Right ventricle myocardium inferior (tissue), 1 donor: Measurements from ENCODE around the gene PIK3CB. TPM values are rescaled to one million over a fixed set of nuclear protein-coding genes. Genes with fewer than 3 reads are reported as not detected.
"Not testable (repeated sequence)": the region's sequence is repeated elsewhere in the genome, so short reads cannot be mapped to it uniquely, and the experiment has no call there.

Source experiments
- ATAC-seq: fragments of 200-7000 bp; cut with Tn5 transposase; one replicate; pipeline ENCODE4 v1.9.1; 2020; ENCODE audit warnings: mild to moderate bottlenecking, moderate library complexity
- DNase-seq: peaks from one replicate; pipeline ENCODE4 v3.0.0; 2021; ENCODE audit errors: missing footprints
- intact Hi-C: fragments of 100-400 bp; cut with DNase I; formaldehyde crosslinking; loops from one replicate; pipeline ENCODE4 v1.11.0; 2022
- total RNA-seq: library from RNA; stranded (reverse); fragmentation: NEBNext Ultra II Directional; extraction: Animal tissue kit (Norgen Biotek cat#: 25700); gene quantifications from one replicate; pipeline ENCODE4 v1.2.1, GENCODE V29; 2021
- donor health status: DM: no; HTN: yes; CAD: no; lungs with severe emphysema.

Gene PIK3CB
- total RNA-seq, 1 donor from 2014 or later, result 30.9 TPM

DNA sequence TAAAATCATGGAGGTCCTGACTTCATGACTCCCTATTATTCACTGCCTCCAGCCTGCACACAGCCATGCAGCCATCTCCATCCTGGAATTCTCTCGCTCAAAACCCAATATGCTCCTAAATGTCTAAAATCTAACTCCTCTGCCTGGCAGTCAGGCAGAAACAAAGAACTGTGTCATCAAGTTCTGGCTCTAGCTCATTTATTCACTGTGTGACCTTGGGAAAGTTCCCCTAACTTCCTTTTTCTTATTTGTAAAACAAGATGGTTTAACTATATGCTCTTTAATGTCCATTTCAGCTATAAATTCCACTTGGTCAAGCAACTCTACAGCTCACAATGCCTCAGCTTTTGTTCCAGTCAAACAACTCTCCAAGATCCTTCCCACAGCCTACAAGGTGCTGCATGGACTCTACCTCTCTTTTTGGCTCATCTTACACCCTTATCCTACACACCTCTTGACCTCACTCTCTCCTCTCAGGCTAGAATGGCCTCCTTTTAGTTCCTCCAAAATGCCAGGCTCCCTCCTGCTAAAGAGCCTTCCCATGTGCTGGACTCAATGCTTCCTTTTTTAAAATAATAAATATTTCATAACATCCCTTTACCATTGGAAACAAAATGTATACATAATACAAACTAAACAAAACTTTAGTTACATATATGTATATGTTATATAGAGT is 16.4 kb downstream of the PIK3CB start:
- DNase-seq (no peak), ATAC-seq (no peak)
- intact Hi-C loops, result no loop called here

DNA sequence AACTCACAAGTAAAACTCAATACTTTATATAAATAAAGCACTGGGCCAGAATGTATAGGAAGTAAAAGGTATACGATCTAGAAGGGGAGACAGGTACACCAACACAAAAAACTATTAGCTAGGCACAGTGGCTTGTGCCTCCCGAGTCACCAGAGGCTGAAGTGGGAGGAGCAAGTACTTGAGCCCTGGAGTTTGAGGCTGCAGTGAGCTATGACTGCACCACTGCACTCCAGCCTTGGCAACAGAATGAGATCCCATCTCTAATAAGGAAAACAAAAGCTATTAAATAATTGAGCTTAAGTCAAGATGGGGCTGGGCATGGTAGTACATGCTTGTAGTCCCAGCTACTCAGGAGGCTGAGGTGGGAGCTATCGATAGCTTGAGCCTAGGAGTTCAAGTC is 17.0 kb downstream of the PIK3CB start:
- intact Hi-C loops, result no loop called here
- no peak for DNase-seq
- ATAC-seq, result no peak

DNA sequence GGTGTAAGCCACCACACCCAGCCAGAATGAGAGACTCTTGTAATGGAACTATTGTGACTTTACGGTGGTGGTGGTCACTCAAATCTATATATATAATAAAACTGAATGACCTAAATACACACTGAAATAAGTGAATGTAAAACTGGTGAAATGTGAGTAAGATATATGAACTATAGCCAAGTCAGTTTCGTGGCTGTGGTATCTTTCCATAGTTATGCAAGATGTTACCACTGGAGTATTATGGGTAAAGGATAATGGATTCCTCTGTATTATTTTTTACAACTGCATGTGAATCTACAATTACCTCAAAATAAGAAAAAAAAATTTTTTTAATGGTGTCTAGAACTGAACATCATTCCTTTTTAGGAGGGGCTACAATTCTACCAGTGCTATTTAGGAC is 21.9 kb downstream of the PIK3CB start:
- ATAC-seq (no peak), DNase-seq (no peak)
- intact Hi-C loops, result no loop called here

DNA sequence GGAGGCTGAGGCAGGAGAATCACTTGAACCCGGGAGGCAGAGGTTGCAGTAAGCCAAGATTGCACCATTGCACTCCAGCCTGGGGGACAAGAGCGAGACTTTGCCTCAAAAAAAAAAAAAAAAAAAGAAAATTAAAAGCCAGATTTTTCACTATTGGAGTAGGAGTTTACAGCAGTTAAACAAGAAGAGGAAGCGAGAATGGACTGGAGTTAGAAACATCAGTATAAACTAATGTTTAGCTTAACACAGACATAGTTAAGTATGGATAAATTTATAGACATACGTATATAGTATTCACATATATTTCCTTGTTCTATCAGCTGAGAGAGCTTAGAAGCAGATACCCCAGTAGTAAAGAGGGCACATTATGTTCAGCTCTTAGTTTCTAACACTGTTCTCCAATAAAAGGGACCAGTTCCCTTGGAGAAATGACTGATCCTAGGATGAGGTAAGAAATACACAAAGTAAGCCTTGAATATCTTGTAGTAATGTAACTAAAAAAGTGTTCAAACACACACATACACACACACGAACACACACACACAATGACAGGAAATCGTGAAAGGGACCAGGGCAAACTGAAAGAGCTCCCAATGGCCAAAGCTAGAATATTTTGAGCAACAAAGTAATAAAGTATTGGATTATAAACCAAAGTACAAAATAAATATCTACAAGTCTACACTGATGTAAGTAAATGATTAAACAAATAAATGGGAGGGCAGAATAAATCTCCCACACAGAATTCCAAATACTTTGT is 25.1 kb downstream of the PIK3CB start:
- DNase-seq, result no peak
- no peak for ATAC-seq
- intact Hi-C loops, result no loop called here

DNA sequence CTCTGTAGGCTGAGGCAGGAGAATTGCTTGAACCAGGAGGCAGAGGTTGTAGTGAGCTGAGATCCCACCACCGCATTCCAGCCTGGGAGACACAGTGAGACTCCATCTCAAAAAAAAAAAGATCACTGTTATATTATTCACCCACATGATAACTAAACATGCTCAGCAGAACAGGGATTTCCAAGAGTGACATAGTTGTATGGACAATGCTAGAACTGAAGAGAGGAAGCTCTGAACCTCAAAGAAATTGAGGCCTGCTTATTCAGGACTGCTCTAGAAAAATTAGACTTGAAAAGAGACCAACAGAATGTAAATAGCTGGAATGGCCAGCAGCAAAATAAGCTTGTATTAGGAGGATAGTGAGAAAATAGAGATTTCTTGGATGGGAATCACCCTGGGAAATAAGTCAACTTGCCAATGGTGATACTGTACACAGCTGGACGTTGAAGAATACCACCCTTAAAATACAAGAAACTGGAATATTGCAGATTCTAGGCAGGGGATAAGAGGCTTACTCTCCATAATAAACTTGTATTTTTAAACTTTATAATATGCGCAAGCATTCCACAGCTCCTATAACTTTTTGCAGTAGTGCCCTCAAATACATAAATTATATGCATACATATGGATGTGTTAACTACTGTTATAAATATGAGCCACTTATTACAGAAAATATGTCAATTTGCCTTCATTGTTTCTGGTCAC is 28.2 kb downstream of the PIK3CB start:
- ATAC-seq (no peak), DNase-seq (no peak)
- intact Hi-C loops, result no loop called here

DNA sequence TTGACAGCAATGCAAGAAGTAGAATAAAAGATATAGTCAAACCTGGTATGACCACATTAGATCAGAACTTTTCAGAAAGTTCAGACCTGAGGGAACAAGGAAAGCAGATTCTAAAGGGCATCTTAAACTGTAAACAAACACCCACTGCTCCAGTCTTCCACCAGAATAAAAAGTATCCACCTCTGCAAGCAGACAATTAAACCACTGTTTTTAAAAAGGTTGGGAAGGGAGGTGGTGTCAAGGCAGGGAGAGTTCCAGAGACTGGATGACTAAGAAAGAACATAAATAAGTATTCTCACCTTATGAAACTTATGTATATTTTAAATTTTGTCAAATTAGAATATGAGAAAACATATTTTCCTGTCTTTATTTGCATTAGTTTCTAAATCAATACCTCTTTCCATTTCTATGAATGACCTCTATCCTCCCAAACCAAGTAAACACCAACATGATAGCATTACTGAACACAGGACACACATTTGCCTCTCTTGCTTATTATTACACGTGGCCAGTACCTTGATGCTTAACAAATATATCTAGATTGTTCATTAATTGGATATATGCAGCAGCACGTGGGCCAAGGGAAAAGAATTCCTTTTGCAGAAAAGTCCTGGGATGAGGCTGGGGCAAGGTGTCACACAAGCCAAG is 31.6 kb downstream of the PIK3CB start:
- intact Hi-C loops, result no loop called here
- DNase-seq, result no peak
- ATAC-seq, result no peak

DNA sequence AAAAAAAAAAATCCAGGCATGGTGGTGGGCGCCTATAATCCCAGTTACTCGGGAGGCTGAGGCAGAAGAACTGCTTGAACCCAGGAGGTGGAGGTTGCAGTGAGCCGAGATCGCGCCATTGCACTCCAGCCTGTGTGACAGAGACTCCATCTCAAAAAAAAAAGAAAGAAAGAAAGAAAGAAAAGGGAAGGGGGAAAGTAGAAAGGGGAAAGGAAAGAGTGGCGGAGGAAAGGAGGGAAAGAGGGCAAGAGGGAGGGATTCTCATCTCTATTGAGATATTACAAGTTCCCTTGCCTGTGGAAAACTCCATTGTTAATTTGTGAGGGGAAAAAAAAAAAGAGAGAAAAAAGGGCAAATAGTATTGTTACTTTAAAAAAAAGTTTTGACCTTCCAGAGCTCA is 32.5 kb downstream of the PIK3CB start:
- ATAC-seq, DNase-seq, intact Hi-C loops: not testable (repeated sequence)

DNA sequence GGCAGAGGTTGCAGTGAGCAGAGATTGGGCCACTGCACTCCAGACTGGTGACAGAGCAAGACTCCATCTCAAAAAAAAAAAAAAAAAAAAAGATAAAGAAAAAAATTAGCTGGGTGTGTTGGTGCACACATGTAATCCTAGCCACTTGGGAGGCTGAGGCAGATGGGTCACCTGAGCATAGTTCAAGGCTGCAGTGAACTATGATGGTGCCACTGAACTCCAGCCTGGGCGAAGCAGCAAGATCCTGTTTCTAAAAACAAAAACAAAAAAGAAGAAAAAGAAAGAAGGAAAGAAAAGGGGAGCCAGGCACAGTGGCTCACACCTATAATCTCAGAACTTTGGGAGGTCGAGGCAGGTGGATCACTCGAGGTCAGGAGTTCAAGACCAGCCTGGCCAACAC is 32.9 kb downstream of the PIK3CB start:
- intact Hi-C loops, result no loop called here
- DNase-seq (no peak), ATAC-seq (no peak)

DNA sequence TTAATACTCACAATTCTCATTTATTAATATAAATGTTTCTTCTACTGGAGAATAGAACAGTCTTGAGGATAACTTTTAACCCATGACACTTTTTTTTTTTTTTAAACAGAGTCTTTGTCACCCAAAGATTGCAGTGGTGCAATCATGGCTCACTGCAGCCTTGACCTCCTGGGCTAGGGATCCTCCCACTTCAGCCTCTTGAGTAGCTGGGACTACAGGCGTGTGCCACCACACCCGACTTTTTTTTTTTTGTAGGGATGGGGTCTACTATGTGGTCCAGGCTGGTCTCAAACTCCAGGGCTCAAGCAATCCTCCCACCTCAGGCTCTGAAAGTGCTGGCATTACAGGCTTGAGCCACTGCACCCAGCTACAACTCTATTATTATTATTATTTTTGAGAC is 34.5 kb downstream of the PIK3CB start:
- DNase-seq (no peak), ATAC-seq (no peak)
- intact Hi-C loops, result no loop called here

DNA sequence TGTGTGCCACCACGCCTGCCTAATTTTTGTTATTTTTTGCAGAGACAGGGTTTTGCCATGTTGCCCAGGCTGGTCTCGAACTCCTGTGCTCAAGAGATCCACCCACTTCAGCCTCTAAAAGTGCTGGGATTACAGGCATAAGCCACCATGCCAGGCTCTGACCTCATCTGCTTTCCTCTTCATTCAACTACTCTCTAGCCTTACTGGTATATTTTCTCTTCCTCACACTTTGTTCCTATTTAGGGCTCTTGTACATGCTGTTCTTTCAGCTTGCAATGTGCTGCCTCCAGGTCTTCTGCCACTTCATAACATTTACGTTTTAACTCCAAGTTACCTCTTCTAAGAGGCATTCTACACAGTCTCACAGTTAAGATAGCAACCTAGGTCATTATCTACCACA is 34.9 kb downstream of the PIK3CB start:
- no peak for DNase-seq
- ATAC-seq, result peak; percentile 85
- intact Hi-C loops, result no loop called here

DNA sequence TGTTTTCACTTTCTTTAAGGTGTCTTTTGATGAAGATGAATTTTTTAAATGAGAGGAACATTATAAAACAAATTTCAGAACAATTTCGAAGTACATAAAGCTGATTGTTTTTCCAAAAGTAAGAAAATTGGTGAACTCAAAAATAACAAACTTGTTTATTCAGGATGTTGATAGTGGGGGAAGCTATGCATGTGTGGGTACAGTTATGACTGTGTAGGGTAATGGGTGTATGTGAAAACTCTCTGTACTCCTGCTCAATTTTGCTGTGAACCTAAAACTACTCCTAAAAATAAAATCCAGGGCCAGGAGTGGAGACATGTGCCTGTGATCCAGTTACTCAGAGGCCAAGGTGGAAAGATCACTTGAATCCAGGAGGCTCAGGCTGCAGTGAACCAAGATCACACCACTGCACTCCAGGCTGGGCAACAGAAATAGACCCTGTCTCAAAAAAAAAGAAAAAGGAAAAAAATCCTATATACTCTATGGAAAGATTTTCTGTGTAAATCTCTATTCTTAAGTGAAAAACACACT is 37.2 kb downstream of the PIK3CB start:
- intact Hi-C loops, result no loop called here
- no peak for DNase-seq
- no peak for ATAC-seq

DNA sequence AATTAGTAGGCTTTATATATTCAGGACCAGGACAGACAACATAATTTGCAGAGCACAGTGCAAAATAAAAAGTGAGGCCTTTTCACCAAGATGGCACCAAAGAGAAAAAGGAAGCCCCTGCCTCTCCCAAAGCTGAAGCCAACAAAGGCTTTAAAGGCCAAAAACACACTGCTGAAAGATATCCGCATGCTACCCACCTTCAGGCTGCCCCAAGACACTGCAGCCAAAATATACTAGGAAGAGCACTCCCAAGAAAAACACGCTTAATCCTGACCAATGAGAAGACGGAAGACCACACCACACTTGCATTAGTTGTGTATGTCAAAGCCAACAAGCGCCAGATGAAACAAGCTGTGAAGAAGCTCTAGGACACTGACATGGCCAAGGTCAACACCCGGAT is 38.0 kb downstream of the PIK3CB start:
- no peak for DNase-seq
- ATAC-seq, result no peak
- intact Hi-C loops, result no loop called here

DNA sequence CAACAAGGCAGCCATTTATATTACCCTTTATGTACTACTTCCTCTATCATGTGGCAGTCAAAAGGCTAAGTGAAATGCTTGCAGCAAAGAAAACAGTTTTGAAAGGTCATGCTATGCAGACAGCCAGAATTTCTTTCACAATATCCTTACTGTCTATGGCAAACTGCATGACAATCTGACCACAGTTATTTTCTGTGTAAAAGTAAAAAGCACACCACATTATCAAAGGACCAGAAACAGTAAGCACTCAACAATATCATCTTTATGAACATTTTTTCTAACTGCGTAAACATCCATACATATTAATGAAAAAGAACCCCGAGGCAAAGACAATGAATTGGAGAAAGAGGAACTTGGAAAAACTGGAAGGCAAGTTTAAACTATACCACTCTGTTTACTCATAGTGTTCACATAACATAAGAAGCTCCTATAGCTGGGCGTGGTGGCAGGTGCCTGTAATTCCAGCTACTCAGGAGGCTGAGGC is 47.9 kb downstream of the PIK3CB start:
- intact Hi-C loops, result no loop called here
- DNase-seq, result no peak
- ATAC-seq, result peak; percentile 42

DNA sequence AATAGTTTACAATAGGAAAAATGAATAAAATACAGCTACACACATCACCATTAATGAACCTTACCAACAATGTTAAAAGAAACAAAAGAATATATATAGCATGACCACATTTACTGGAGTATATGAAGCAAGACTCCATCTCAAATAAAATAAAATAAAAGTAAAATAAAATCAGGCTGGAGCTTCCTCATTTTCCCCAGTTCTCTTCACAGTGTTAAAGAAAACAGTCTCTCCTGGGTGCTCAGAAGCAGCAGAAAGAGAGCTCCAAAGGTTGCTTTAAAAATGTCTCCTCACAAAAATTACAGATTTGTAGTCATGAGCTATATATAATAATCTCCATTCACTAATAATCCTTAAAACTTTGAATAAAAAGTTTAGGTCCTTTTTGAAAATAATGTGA is 48.8 kb downstream of the PIK3CB start:
- no peak for ATAC-seq
- intact Hi-C loops, result no loop called here

DNA sequence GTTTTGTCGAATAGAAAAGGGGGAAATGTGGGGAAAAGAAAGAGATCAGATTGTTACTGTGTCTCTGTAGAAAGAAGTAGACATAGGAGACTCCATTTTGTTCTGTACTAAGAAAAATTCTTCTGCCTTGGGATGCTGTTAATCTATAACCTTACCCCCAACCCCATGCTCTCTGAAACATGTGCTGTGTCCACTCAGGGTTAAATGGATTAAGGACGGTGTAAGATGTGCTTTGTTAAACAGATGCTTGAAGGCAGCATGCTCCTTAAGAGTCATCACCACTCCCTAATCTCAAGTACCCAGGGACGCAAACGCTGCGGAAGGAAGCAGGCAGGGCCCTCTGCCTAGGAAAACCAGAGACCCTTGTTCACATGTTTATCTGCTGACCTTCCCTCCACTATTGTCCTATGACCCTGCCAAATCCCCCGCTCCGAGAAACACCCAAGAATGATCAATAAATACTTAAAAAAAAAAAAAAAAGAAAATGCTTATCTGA is 49.3 kb downstream of the PIK3CB start:
- intact Hi-C loops, ATAC-seq, DNase-seq: not testable (repeated sequence)

More for the DNA sequence above, 48.8 kb downstream of the PIK3CB start:
- DNase-seq, result no peak

DNA sequence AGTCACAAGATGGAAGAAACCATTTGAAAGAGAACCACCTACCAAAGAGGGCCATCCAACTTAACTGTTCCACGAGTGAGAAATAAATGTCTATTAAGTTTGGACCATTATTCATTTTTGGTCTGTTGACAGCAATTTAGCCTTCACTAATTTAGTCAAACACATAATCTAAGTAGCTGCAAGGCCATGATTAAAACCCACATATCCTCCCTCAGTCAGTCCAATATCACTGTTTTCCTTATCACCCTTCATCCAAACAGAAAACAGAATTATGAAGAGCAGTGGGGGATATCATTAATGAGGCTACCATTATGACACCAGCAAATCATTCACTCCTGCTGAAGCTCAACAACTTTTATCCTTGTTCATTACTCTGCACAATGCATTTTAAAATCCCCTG is 52.0 kb downstream of the PIK3CB start:
- intact Hi-C loops, result no loop called here
- DNase-seq, result no peak
- ATAC-seq, result no peak

DNA sequence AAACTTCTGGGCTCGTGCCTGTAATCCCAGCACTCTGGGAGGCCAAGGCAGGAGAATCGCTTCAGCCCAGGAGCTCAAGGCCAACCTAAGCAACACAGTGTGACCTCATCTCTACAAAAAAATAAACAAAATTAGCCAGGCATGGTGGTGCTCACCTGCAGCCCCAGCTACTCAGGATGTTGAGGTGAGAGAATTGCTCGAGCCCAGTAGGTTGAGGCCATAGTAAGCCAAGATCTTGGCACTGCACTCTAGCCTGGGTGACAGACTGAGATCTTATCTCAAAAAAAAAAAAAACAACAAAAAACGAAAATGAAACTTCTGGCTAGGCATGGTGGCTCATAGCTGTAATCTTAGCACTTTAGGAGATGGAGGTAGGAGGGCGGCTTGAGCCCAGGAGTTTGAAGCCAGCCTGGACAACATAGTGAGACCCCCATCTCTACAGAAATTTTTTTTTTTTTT is 53.7 kb downstream of the PIK3CB start:
- DNase-seq, result no peak
- ATAC-seq, result no peak
- intact Hi-C loops, result no loop called here

DNA sequence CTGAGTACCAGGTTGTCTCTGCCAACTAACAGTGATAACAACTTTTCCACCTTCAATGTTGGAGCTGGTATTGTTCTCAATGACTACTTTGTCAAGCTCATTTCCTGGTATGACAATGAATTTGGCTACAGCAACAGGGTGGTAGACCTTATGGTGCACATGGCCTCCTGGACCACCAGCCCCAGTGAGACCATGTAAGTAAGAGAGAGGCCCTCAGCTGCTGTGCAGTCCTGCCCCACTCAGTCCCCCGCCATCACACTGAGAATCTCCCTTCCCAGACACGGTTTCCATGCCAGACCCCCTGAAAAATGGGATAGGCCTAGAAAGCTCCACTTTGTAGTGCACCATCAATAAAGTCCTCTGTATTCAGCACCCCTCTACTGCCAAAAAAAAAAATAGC is 56.1 kb downstream of the PIK3CB start:
- DNase-seq (no peak), ATAC-seq (no peak)
- intact Hi-C loops, result no loop called here

DNA sequence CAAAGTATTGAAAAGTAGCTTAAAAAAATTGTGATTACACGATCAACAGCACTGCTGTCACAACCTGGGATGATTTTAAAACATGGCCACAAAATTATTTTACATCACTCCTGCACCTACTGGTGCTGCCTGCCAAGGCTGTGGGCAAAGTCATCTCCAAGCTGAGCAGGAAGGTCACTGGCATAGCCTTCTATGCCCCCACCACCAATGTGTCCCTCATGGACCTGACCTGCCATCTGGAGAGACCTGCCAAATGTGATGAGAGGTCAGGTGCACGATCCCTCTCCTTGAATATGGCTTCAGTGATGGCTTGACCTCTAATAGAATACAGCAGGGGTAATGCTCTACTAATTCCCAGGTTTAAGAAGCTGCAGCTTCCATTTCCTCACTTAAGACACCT is 57.8 kb downstream of the PIK3CB start:
- DNase-seq (no peak), ATAC-seq (no peak)
- intact Hi-C loops, result no loop called here
